T-helper 1 cell (primary cell): ENCODE results near the gene RASGRF2.

Experiments
- DNase-seq, 5 donors: peaks; one replicate each; pipeline ENCODE4 v3.0.0-alpha.2; 2012 to 2020

RASGRF2 gene

DNA sequence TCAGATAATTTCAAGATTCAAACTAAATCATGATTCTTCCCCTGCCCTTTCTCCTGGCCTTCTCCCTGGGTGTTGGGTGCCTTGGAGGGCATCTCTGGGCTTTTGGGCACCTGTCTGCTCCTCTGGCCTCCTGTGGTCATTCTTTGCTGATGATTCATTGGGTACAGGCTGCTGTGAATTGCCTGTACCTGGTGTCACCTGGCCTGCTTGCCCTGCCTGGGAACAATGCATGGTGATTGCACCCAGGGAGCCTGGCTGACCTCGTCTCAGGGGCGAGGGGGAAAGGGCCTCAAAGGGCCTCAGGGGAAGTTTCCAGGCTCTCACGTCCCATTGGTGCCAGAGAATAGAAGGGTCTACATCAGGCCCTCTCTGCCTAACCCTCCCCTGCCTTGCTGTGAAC lies 252.9 kb downstream of the RASGRF2 start:
- no peak for DNase-seq

DNA sequence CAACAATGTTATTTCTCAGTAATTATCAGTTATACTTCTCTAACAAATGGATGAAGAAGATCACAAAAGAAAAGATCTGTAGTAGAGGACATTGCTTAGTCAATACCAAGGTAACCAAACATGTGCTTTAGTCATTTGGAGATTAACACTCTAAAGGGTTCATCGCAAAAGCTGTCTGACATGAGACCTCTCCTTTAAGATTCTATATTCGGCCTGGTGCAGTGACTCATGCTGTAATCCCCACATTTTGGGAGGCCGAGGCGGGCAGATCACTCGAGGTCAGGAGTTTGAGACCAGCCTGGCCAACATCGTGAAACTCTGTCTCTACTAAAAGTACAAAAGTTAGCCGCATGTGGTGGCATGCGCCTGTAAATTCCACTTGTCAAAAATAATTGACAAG lies 254.7 kb downstream of the RASGRF2 start:
- DNase-seq = peak in 1 of 5 donors; percentile 19

DNA sequence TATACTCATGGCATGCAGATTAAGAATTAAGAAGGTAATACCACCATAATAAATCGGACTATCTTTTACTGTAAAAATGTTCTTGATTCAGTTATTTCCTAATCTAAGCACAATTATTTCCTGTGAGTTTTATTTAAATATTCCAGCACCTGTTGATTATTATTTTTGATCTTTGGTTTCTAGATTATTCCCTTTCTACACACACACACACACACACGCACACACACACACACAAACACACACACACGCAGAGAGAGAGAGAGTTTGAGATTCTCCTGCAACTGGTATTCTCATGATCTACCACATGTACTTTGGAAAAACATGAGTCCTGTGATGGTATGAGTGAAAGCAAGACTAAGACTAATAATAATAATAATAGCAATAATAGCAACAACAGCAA lies 256.0 kb downstream of the RASGRF2 start:
- no peak for DNase-seq

DNA sequence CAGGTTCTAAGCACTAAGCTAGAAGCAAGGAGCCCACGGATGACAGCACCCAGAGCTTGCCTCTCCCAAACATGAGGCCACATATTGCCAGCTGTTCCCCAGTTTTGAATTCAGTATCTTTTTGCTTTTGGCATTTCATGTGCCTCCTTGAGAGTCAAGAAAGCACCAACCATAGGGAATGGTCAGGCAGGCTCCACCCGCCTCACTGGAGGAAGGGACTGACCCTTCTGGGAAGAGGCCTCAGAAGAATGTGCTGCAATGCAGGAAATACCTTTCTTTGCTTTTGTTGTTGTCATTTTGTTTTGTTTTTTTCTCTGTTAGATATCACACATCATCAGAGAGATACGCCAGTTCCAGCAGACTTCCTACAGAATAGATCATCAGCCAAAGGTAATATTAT lies 259.2 kb downstream of the RASGRF2 start:
- no peak for DNase-seq

DNA sequence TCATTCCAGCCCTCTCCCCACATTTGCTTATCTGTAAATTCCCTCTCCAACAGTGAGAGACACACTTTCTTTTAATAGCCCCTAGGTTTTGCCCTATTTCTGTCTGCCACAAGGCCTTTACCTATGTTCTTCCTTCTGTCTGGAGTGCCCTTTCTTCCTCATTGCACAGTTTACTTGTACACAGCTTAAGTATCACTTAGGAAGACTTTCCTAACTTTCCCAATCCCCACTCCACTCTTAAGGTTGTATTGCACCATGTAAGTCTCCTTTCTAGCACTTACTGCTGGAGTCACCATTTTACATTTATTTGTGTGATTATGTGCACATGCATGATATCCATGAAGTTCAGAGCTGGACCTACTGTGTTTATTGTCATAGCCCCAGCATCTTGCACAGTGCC lies 262.1 kb downstream of the RASGRF2 start:
- no peak for DNase-seq

DNA sequence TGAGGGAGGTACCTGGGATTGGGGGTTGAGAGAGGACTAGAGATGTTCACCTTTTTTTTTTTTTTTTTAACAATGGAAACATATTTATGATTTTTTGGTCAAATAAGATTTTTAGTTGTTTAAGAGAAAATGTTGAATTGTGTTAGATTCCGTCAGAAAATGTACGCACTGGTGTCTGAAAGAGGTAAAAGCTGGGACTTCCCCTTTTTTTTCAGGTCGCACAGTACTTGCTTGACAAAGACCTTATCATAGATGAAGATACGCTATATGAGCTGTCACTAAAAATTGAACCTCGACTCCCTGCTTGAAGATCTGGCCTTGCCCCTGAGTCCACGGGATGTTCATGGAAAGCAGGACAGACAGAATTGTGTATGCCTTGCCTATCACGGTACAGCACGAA lies 265.3 kb downstream of the RASGRF2 start:
- DNase-seq = no peak

DNA sequence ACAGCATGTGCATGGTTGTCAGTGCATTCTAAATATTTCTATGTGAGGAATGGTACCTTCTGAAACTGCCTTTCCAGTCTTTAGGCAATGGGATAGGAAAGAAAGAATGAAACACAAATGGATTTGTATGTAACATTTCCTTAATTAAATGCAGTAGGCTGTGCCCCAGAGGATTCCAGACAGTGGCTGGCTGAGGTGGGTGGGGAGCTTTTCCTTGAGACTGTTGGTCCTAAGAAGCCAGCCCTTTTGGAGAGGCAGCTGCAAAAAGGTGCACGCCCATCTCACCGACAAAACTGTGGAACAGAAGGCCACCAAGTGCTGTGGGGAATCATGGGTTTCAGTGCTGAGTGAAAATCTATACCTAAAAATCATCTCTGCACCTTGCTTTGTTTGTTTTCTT lies 266.1 kb downstream of the RASGRF2 start:
- no peak for DNase-seq

DNA sequence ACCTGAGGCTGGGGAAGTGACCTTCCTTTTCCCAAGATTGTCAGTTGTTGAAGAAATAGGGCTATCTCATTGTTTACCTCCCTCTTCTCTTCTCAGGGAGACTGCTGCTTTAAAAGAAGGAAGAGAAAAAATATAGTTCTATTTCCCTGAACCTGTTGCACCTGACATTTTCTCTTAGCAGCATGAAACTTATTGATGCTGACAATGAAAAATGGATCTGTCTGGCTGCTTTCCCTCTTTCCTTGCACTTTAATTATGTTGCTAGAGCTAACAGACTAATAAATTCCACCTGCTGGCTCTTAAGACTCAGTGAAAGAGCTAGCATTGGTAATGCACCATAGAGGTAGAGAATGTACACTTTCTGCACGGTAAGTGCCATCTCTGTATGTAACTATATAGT lies 266.8 kb downstream of the RASGRF2 start:
- no peak for DNase-seq

DNA sequence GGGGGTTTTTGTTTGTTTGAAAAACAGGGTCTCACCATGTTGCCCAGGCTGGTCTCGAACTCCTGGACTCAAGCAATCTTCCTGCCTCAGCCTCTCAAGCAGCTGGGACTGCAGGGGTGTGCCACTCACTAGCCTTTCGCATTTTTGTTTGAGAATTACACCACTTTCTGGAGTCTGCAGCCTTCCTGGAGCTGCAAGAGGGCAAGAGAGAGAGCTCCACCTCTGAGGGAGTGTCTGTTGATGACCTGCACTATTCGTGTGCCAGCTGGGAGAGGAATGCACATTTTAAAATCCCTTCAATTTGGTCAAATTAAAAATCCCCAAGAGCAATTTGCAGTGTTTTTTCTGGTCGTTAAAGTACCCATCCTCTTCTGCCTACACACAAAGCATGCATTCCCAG lies 267.9 kb downstream of the RASGRF2 start:
- no peak for DNase-seq

DNA sequence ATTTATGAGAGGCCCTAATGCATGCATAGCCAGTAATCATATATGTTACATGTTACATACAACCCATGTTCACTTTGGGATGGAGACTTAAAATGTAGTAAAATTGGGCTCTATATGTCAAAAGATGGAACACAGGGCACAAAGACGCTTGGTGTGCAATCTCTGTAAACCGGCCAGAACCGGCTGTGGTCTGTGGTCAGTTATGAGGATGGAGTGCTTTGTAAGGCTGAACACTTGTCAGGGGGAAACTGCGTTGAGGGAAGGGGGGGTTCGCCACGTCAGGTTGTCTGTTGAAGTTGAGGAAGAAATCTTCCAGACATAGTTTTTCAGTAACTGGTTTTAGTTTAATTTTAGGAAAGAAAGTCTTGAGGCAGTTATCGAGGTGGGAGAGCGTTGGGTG lies 270.3 kb downstream of the RASGRF2 start:
- DNase-seq = no peak

DNA sequence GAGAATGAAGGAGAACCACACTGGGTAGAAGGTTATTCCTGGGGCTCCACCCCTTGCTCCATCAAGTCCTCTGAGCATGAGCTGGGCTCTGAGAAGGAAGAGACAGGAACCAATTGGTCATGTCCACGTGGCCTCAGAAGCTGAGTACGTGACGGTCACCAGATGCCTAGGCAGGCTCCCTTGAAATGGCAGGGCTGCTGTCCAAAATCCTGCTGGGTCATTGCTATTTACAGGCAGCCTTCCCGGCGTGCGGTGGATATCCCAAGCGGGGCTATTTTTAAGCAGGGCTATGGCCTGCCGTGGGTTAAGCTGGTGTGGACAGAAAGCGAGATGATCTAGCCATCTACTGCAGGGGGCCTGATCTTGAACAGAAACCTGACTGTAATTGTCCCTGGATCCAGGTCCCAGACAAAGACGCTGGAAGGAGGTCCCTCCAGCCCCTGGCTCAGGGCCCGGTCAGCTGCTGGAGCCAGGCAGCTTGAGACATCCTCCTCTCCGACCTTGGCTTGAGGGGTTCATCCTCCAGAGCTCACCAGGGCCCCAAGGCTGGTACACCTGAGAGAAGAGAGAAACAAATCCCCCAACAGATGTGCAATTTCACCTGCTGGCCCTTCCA lies 272.4 kb downstream of the RASGRF2 start:
- no peak for DNase-seq

DNA sequence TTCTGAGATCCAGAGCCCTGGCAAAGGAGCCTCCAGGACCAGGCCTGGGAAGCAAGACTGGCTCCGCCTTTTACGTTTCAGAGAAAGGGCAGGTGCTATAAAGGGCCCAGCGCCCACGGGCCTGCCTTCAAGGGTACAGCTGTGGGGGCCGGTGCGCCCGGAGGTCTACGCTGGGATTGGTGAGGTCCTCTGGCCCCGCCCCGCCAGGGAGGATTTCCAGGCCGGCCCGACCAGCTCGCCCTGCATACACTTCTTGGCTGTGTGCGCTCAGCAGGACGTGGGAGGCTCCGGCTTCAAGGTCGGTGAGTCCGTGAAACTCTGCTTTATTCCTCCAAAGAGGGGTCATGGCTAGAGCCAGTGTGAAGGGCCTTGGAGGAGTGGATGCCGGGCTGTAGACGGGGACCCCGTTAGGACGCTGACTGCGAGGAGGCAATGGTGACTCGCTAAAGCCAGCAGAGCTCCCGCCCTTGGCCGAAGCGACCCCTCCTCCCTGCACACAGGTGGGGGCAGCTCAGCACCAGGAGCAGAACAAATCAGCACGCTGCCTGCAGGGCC lies 273.0 kb downstream of the RASGRF2 start, which contains the start of gene CKMT2:
Gene CKMT2, plus strand, starts transcription at position 243 of the 555 bp plus-strand sequence. CDS start 17,811 bp downstream, outside the sequence.
- no peak for DNase-seq

DNA sequence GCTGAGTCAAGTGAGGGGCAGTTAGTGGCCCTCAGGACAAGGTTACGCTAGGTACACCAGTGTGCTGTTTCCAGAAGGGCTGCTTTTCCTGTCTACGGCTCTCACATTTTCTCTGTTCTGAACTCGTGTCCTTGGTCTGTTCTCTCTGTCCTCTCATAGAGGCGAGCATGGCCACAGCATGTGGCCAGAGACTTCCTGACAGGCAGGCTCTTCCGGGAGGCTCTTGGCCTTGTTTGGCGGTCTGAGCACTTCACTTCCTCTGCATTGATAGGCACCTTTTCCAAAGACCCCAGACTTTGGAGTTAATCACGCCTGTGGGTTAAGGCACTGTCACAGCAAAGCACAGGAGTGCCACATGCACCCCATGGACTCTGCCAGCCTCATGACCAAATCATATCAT lies 274.1 kb downstream of the RASGRF2 start:
- DNase-seq = no peak

DNA sequence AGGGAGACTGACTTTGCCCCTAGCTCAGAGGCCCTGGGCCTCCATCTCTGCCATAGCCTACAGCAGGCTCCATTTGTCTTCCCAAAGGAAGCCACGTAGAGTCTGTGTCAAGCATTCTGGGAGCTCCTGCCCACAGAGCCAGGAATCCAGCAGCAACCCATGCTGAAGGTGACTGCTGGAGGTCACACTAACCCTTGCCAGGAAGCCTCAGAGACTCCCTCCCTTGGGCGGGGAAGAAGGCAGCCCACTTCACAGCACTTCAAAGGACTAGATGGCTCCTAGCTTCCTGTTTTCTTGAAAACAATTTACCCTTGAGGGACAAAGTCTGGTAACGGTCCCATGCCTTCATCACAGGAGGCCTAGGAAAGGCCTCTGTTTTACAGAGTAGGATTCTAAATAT lies 274.6 kb downstream of the RASGRF2 start:
- DNase-seq = no peak

DNA sequence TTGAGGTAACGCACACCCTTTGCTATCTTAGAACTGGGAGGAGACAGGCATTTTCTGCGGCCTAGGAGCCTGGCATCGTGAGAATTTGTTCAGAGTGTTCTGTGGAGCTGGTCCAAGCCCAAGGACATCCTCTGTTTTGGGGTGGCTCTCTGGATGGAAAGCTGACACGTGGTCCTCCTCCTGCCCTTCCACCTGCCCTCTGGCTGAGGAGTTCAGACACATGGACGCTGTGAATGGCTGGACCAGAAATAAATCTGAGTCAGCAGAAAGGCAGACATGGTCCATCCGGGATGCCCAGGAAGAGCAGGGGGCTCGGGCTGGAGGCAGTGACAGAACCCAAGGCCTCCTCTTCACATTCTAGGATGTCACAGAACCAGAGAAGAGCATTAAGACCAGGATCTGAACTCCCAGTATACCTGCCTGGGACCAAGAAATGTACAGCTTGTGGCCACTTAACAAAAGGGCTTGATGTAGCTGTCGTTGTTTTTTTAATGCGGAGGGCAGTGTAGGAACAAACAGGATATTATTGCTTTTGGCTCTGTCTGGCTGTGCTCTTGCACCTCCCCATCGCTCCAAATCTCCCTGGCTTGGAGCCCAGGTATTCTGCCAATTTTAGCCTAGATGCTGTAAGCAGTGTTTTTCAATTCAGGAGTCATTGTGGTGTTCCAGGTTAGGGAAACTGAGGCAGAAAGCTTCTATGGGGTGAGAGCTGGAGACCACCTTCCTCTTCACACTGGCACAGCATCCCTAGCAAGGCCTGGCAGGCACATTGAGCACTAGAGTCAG lies 275.3 kb downstream of the RASGRF2 start:
- no peak for DNase-seq

DNA sequence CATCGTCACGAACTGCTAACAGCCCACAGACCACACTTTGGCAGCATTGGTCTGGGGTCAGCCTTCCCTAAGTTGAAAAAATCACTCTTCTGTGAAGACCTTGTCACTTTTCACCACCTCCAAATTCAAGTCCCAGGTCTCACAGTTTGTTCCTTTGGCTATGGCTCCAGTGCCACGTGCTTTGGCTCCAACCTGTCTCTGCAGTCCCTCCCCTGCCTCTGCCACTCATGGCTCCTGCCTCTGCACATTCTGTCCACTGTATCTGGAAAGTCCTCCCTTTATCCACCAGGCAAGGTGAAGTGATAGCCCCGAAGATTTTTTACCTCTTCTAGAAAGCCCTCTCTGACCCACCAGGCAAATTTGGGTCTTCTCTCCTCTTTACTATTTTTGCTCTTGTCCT lies 278.3 kb downstream of the RASGRF2 start:
- DNase-seq = no peak

DNA sequence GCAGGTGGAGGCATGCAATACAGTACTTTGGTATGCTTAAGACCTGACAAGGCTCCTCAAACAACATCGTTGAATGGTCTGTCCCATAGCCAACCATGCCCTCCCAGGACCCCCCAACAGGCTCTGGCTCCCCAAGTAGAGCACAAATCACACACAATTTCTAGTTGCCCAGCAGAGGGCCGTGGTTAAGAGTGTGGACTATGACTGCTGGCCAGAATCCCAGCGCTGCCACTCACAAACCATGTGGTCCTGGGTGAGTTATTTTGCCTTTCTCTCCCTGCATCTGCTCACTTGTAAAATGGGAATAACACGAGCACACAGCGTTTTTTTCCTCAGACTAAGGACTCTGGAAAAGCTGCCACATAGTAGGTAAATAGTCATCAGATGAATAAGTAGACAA lies 279.4 kb downstream of the RASGRF2 start:
- DNase-seq = no peak

DNA sequence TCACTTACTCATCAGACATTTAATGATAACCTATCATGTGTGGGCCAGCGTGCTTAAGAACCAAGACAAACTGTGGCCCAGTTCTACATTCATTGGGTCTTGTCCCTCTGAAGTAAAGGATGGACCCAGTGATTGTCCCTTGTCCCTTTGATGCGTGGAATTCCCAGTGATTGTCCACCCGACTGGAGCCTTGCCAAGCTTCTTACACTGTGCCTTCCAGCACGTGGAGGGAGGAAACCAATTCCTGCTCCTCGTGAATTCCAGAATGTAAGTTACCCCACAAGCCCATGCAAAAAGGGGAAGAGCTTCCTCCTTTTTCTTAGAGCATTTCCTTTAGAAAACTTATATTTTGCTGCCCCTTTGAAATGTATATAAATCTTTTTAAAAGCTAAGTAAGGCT lies 280.8 kb downstream of the RASGRF2 start:
- DNase-seq = no peak

DNA sequence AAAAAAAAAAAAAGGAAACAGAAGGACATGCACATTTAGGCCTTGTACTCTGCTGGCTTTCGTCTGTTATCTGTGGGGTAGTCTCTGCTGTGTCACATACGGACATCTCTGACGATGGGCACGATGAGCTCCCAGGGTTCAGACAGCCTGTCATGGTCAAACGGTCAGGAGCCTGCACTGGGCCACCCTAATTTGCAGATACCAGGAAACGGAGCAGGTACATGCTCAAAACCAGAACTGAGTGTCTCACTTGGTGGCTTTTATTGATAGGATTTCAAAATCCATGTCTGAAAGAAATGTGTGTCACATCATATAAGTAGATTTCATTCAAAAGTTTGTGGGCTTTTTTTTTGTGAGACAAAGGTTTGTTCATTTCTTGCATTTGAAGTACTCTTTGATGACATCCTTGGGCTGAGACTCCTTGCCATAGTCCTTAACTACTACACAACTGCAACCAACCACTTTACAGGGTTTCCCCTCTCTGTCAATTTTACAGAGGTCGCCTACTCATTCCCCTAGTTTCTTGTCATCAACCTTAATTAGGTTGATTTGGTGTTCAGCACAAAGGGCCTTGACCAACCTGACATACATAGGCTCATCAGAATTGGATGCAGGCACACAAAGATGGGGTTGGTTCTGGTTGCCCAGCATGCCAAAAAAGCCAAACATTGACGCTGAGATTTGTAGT lies 281.9 kb downstream of the RASGRF2 start:
- no peak for DNase-seq

DNA sequence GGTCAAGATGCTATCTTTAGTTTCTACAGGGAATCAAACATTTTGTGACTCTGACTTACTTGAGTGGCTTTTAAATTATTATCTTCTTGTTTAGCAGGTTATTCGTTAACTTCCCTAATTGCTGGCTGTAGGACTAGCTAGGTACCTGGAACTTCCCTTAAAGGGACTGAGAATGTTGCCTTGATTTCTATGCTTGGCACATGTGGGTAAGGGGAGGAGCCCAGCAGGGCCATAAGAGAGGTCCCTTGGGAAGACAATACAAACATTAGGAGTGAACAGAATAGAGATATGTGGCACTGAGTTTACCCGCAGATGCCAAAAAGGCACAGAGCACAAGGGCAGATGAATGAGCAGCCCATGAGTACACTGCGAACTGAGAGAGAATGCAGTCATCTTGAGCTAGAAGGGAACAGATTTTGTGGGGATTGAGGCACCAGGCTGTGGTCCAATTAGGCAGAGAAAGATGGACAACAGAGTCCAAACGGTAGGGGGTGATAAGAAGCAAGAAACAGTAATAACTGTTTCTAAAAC lies 282.8 kb downstream of the RASGRF2 start:
- DNase-seq = no peak

DNA sequence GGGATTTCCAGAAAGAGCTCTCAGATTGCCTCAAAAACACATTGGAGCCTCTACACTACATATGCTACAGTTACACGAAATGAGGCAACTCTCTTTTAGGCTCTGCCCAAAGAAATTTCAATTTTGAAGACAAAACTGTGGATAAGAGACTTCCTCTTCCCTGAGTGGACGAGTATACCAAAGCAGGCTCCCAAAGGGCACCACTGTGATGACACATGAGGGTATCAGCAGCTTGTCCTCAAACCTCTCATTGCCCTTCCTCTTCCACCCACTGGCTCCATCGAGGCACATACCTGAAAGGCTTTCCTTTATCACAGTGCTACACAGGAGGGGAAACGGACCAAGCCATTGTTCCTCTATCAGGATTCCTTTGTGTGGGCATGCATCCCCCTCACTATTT lies 284.3 kb downstream of the RASGRF2 start:
- DNase-seq = no peak

DNA sequence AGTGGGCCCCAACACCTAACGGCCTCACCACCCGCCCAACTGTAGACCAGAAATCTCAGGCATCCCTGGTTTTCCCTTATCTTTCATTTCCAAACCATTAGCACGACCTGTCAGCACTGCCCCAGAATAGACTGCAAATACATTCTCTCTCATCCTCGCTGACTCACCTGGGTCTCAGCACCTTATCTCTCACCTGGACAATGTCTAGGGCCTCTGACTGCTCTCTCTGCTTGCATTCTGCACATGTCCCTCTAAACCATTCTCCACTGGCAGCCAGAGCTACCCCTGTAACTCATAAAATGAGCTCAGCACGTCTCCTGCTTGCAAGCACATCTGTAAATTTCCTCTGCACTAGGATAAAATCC lies 285.7 kb downstream of the RASGRF2 start:
- no peak for DNase-seq

DNA sequence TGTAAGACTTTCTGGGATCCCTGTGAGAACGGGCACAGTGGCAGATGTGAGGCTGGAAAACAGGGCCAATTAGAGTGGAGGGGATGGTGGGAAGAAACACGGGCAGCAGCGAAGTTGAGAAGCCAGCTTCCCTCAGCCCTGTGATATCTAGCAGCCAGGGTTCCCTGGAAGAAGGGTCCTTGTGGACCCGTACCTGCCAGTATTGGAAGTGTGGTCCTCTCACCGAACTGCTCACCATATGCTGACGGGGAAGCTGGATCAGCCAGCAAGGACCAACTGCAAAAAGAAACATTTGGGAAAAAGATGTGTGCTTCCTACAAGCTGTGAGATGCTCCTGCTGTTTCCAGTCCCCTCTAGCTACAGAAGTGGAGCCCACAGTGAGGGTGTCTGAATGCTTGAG lies 286.5 kb downstream of the RASGRF2 start:
- DNase-seq = no peak
